Colonic mucosa (tissue), 4 donors: ENCODE results near the gene DCDC2B. TPM values are rescaled to one million over a fixed set of nuclear protein-coding genes. Genes with fewer than 3 reads are reported as not detected.

ENCODE experiments used
- DNase-seq: peaks from one replicate; pipeline ENCODE4 v3.0.0-alpha.2; 2020
- H3K27ac ChIP-seq: fragments of 200-600 bp; one replicate; pipeline ENCODE4 v1.8.0; 2021
- H3K27me3 ChIP-seq: fragments of 200-600 bp; one replicate; pipeline ENCODE4 v1.8.0; 2021
- H3K36me3 ChIP-seq: fragments of 200-600 bp; one replicate; pipeline ENCODE4 v1.8.0; 2021
- H3K4me1 ChIP-seq: fragments of 200-600 bp; one replicate; pipeline ENCODE4 v1.8.0; 2021; ENCODE audit warnings: mild to moderate bottlenecking
- H3K4me3 ChIP-seq: fragments of 200-600 bp; one replicate; pipeline ENCODE4 v1.8.0; 2021
- H3K9ac ChIP-seq, 2 donors: one replicate each; pipeline ENCODE4 v1.7.0; 2013; ENCODE audit warnings: control low read depth in 2 of 2, low read depth in 2 of 2, low read length in 2 of 2
- H3K9me3 ChIP-seq: fragments of 200-600 bp; one replicate; pipeline ENCODE4 v1.8.0; 2021
- CTCF ChIP-seq: fragments of 200-600 bp; IDR thresholded peaks from one replicate; pipeline ENCODE4 v1.8.0; 2022; ENCODE audit warnings: antibody characterized with exemption, mild to moderate bottlenecking
- intact Hi-C: fragments of 100-400 bp; cut with DNase I; formaldehyde crosslinking; loops from one replicate; pipeline ENCODE4 v1.14.1; 2022
- total RNA-seq, 2 donors: library from RNA; stranded (reverse); fragmentation: NEBNext Ultra II Directional in 1 of 2; extraction: Animal tissue kit (Norgen Biotek cat#: 25700) in 1 of 2; gene quantifications; one replicate each; pipeline ENCODE4 v1.2.1, GENCODE V29; 2021
- donor health status: healthy.
- donor health status: DM: no; HTN: no; CAD: no.
- donor health status: DM: no; HTN: no; CAD: no.

The DCDC2B gene
- total RNA-seq, 2 donors from 2014 or later: not detected

- H3K4me3 ChIP-seq: no peak overlapping the region
- H3K36me3 ChIP-seq: no peaks in the 10 kb centered on the region
- no peak for TF ChIP-seq CTCF
- peaks cover 11% of the 10 kb centered on the region for H3K4me1 ChIP-seq
- intact Hi-C loops: no loop called here
- no peak for DNase-seq
- H3K27me3 ChIP-seq: no peaks in the 10 kb centered on the region
- H3K9ac ChIP-seq: peak overlapping the region in 1 of 2 donors; percentile 69
- no peaks in the 10 kb centered on the region for H3K9me3 ChIP-seq
- H3K27ac ChIP-seq: peak overlapping the region; percentile 37
Observed at GRCh38 chr1:32208469-32208868, 420 bp upstream of the DCDC2B start.

GRCh38 chr1:32215629-32216480 lies 7.0 kb downstream of the DCDC2B start:
- no peak overlapping the region for H3K4me3 ChIP-seq
- H3K27ac ChIP-seq: peak overlapping the region; percentile 74
- H3K9ac ChIP-seq: peak overlapping the region; percentile 49 to 67
- H3K27me3 ChIP-seq: no peaks in the 10 kb centered on the region
- peaks cover 12% of the 10 kb centered on the region for H3K4me1 ChIP-seq
- peak; percentile 72 for TF ChIP-seq CTCF
- H3K9me3 ChIP-seq: no peaks in the 10 kb centered on the region
- no peaks in the 10 kb centered on the region for H3K36me3 ChIP-seq
- peak; percentile 83 for DNase-seq
- intact Hi-C loops: no loop called here

- H3K27ac ChIP-seq: peak overlapping the region; percentile 74
- H3K9ac ChIP-seq: peak overlapping the region in 1 of 2 donors; percentile 67
- DNase-seq: no peak
- H3K4me1 ChIP-seq: peaks cover 17% of the 10 kb centered on the region
- TF ChIP-seq CTCF: no peak
- intact Hi-C loops: no loop called here
- no peaks in the 10 kb centered on the region for H3K27me3 ChIP-seq
- H3K4me3 ChIP-seq: no peak overlapping the region
- no peaks in the 10 kb centered on the region for H3K36me3 ChIP-seq
- H3K9me3 ChIP-seq: no peaks in the 10 kb centered on the region
Observed at GRCh38 chr1:32216566-32216965, 7.7 kb downstream of the DCDC2B start.

- H3K4me3 ChIP-seq: no peak overlapping the region
- no peak overlapping the region for H3K9ac ChIP-seq
- no peak for DNase-seq
- intact Hi-C loops: no loop called here
- no peaks in the 10 kb centered on the region for H3K9me3 ChIP-seq
- no peak for TF ChIP-seq CTCF
- H3K4me1 ChIP-seq: peaks cover 21% of the 10 kb centered on the region
- no peak overlapping the region for H3K27ac ChIP-seq
- H3K27me3 ChIP-seq: no peaks in the 10 kb centered on the region
- no peaks in the 10 kb centered on the region for H3K36me3 ChIP-seq
Observed at GRCh38 chr1:32219022-32219421, 10.1 kb downstream of the DCDC2B start.

GRCh38 chr1:32220746-32221580 lies 12.1 kb downstream of the DCDC2B start:
- H3K9ac ChIP-seq: peak overlapping the region; percentile 53 to 98
- H3K27me3 ChIP-seq: no peaks in the 10 kb centered on the region
- no peaks in the 10 kb centered on the region for H3K36me3 ChIP-seq
- no peak for DNase-seq
- intact Hi-C loops: no loop called here
- peak overlapping the region; percentile 65 for H3K4me3 ChIP-seq
- peaks cover 12% of the 10 kb centered on the region for H3K4me1 ChIP-seq
- no peak for TF ChIP-seq CTCF
- H3K9me3 ChIP-seq: no peaks in the 10 kb centered on the region
- no peak overlapping the region for H3K27ac ChIP-seq
